ENCODE data around the gene ARHGAP24.

DNA sequence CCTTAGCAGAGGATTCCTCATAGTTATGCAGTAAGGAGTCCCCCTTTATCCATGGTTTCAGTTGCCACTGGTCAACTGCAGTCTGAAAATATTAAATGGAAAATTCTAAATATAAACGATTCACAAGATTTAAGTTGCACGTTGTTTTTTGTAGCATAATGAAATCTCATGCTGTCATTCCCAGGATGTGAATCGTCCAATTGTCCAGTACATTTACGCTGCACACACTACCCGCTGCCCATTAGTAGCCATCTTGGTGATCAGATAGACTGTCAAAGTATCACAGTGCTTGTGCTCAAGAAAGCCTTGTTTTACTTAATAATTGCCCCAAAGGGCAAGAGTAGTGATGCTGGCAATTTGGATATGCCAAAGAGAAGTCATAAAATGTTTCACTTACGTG, 450.1 kb downstream of the ARHGAP24 start:
- no peak for TF ChIP-seq HDGF (IDR thresholded peaks at IDR 0.05; ENCODE audit: borderline replicate concordance)
- TF ChIP-seq TARDBP (IDR thresholded peaks at IDR 0.05) = no peak
- no peak for TF ChIP-seq FOXM1 (IDR thresholded peaks at IDR 0.05; ENCODE audit: borderline replicate concordance)
- no peak for TF ChIP-seq CTBP1 (IDR thresholded peaks at IDR 0.05; ENCODE audit: borderline replicate concordance)
- TF ChIP-seq SP1 (IDR thresholded peaks at IDR 0.05) = no peak
- TF ChIP-seq ARNT (IDR thresholded peaks at IDR 0.05) = no peak
- TF ChIP-seq ZNF384 (IDR thresholded peaks at IDR 0.05) = no peak
- TF ChIP-seq SUZ12 (IDR thresholded peaks at IDR 0.05) = no peak
- no peak for TF ChIP-seq BHLHE40 (IDR thresholded peaks at IDR 0.05; ENCODE audit: borderline replicate concordance)
